ENCODE data around the gene ZNF823.

The ZNF823 gene

DNA sequence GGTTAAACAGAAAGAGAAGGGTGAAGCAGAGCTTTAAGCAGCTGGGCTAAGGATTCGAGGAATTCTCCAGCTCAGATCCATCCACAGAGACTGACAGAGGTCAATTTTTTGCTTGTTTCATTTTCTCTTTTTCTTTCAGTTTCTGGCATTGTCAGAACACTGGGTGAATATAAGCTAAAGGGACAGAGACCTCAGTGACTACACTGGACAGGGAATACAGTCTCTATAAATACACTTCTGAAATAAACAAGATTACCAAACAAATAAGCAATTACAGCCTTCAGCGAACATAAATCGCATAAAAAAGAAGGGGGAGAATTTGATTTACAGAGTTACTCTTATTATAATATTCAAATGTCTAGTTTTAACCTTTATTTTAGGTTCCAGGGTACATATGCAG, 24.4 kb upstream of the ZNF823 start:
- TF ChIP-seq TARDBP (IDR thresholded peaks at IDR 0.05): no peak
- TF ChIP-seq FOXM1 (IDR thresholded peaks at IDR 0.05; ENCODE audit: borderline replicate concordance): no peak
- no peak for TF ChIP-seq LEF1 (IDR thresholded peaks at IDR 0.05; ENCODE audit: borderline replicate concordance)
- no peak for TF ChIP-seq ARNT (IDR thresholded peaks at IDR 0.05)
- TF ChIP-seq ZNF384 (IDR thresholded peaks at IDR 0.05): no peak
- TF ChIP-seq ELF4 (IDR thresholded peaks at IDR 0.05): no peak
- TF ChIP-seq NFRKB (IDR thresholded peaks at IDR 0.05): no peak
- TF ChIP-seq HDGF (IDR thresholded peaks at IDR 0.05; ENCODE audit: borderline replicate concordance): no peak
- POLR2A ChIA-PET: no interaction called here
- no peak for DNase-seq (ENCODE audit: extremely low spot score)
- CTCF ChIA-PET: no interaction called here

DNA sequence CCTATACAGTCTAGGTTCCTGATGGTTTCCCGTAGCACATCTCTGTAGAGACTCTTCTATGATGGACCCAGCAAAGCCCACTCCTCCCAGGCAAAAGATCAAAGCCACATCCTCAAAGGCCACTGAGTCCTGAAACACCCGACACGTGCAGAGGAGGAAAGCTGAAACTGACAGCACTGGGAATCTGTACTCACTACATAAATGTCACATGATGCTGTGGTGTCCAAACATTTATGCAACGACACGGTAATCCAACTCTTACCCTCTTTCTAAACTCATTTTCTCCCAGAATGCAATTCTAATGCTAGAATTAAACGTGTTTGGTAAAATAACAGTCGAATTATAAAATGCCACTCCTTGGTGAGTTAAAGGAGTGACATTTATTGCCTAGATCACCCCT, 21.1 kb upstream of the ZNF823 start:
- no peak for TF ChIP-seq FOXA1 (IDR thresholded peaks at IDR 0.05)
- TF ChIP-seq CTBP1 (IDR thresholded peaks at IDR 0.05; ENCODE audit: borderline replicate concordance): no peak
- no peak for TF ChIP-seq NFRKB (IDR thresholded peaks at IDR 0.05)
- no peak for TF ChIP-seq TARDBP (IDR thresholded peaks at IDR 0.05)
- TF ChIP-seq LEF1 (IDR thresholded peaks at IDR 0.05; ENCODE audit: borderline replicate concordance): no peak
- TF ChIP-seq L3MBTL2 (conservative IDR thresholded peaks at IDR 0.05): no peak
- no peak for TF ChIP-seq ZNF384 (IDR thresholded peaks at IDR 0.05)
- TF ChIP-seq ELF4 (IDR thresholded peaks at IDR 0.05): no peak
- TF ChIP-seq ARNT (IDR thresholded peaks at IDR 0.05): no peak
- TF ChIP-seq HDGF (IDR thresholded peaks at IDR 0.05; ENCODE audit: borderline replicate concordance): no peak
- no peak for TF ChIP-seq FOXM1 (IDR thresholded peaks at IDR 0.05; ENCODE audit: borderline replicate concordance)
- TF ChIP-seq SP1 (IDR thresholded peaks at IDR 0.05): no peak
- TF ChIP-seq FOXK2 (IDR thresholded peaks at IDR 0.05): no peak
- TF ChIP-seq BHLHE40 (IDR thresholded peaks at IDR 0.05; ENCODE audit: borderline replicate concordance): no peak
- no peak for TF ChIP-seq SUZ12 (IDR thresholded peaks at IDR 0.05)
- TF ChIP-seq, protein P1, sequence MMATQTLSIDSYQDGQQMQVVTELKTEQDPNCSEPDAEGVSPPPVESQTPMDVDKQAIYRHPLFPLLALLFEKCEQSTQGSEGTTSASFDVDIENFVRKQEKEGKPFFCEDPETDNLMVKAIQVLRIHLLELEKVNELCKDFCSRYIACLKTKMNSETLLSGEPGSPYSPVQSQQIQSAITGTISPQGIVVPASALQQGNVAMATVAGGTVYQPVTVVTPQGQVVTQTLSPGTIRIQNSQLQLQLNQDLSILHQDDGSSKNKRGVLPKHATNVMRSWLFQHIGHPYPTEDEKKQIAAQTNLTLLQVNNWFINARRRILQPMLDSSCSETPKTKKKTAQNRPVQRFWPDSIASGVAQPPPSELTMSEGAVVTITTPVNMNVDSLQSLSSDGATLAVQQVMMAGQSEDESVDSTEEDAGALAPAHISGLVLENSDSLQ (IDR thresholded peaks at IDR 0.05): no peak
- ChIA-PET CTCF (no interaction called here), POLR2A (no interaction called here)
- DNase-seq (ENCODE audit: extremely low spot score): no peak

DNA sequence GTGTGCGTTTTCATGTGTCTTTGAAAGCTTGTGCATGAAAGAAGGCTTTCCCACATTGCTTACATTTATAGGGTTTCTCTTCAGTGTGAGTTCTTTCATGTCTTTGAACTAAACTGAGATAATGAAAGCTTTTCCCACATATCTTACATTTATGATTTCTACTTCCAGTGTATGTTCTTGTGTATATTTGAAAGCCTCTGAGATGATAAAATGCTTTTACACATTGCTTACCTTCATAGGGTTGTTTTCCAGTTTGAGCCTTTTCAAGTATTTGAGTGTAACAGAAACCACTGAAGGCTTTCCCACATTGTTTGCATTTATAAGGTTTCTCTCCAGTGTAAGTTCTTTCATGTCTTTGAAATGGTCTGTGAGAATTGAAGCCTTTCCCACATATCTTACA, 18.2 kb upstream of the ZNF823 start:
- POLR2A ChIA-PET: no interaction called here
- CTCF ChIA-PET: no interaction called here
- no peak for TF ChIP-seq TARDBP (IDR thresholded peaks at IDR 0.05)
- no peak for TF ChIP-seq CTBP1 (IDR thresholded peaks at IDR 0.05; ENCODE audit: borderline replicate concordance)
- TF ChIP-seq LEF1 (IDR thresholded peaks at IDR 0.05; ENCODE audit: borderline replicate concordance): no peak
- no peak for TF ChIP-seq ELF4 (IDR thresholded peaks at IDR 0.05)
- TF ChIP-seq HDGF (IDR thresholded peaks at IDR 0.05; ENCODE audit: borderline replicate concordance): no peak
- no peak for TF ChIP-seq L3MBTL2 (conservative IDR thresholded peaks at IDR 0.05)
- TF ChIP-seq FOXM1 (IDR thresholded peaks at IDR 0.05; ENCODE audit: borderline replicate concordance): no peak
- no peak for TF ChIP-seq BHLHE40 (IDR thresholded peaks at IDR 0.05; ENCODE audit: borderline replicate concordance)
- TF ChIP-seq, protein P1 (IDR thresholded peaks at IDR 0.05): no peak
- TF ChIP-seq FOXK2 (IDR thresholded peaks at IDR 0.05): no peak
- DNase-seq (ENCODE audit: extremely low spot score): no peak

DNA sequence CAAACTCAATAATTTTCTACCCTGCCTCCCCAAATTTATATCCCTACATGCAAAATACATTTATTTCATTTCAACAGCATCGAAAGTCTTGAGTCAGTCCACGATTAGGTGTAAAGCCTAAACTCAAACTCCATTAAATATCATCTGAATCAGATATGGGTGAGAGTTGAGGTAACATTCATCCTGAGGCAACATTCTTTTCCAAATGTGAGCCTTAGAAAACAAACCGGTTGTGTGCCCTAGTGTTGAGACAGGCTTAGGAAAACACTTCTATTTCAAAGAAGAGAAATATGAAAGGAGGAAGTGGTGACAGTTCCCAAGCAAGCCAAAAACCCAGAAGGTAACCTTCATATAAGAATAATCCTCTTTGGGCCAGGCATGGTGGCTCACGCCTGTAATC, 15.9 kb upstream of the ZNF823 start:
- CTCF ChIA-PET: no interaction called here
- DNase-seq (ENCODE audit: extremely low spot score): no peak
- no peak for TF ChIP-seq FOXM1 (IDR thresholded peaks at IDR 0.05; ENCODE audit: borderline replicate concordance)
- no peak for TF ChIP-seq ZNF384 (IDR thresholded peaks at IDR 0.05)
- no peak for TF ChIP-seq CTBP1 (IDR thresholded peaks at IDR 0.05; ENCODE audit: borderline replicate concordance)
- POLR2A ChIA-PET: no interaction called here

DNA sequence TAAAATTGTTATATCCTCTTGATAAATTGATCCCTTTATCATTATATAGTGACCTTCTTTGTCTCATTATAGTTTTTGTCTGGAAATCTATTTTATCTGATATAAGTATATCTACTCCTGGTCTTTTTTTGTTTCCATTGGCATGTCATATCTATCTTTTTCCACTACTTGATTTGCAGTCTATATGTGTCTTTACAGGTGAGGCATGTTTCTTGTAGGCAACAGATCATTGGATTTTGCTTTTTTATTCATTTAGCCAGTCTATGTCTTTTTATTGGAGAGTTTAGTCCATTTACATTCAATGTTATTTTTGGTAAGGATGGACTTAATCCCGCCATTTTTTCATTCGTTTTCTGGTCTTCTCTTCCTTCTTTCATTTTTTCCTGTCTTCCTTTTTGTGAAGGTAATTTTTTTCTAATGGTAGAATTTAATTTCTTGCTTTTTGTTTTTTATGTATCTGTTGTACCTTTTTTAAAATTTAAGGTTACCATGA, 13.5 kb upstream of the ZNF823 start:
- CTCF ChIA-PET: no interaction called here
- POLR2A ChIA-PET: no interaction called here

DNA sequence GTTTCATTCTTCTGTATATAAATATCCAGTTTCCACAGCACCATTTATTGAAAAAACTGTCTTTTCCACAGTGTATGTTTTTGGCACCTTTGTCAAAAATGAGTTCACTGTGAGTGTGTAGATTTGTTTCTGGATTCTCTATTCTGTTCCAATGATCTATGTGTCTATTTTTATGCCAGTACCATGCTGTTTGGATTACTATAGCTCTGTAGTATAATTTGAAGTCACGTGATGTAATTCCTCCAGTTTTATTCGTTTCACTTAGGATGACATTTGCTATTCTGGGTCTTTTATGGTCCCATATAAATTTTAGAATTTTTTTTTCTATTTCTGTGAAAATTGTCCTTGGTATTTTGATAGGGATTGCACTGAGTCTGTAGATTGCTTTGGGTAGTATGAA, 11.0 kb upstream of the ZNF823 start:
- DNase-seq (ENCODE audit: extremely low spot score): no peak
- ChIA-PET POLR2A (no interaction called here), CTCF (no interaction called here)
- no peak for TF ChIP-seq FOXK2 (IDR thresholded peaks at IDR 0.05)
- no peak for TF ChIP-seq TARDBP (IDR thresholded peaks at IDR 0.05)
- no peak for TF ChIP-seq SUZ12 (IDR thresholded peaks at IDR 0.05)

More for the DNA sequence above, 13.5 kb upstream of the ZNF823 start:
- TF ChIP-seq TARDBP (IDR thresholded peaks at IDR 0.05): no peak
- DNase-seq (ENCODE audit: extremely low spot score): no peak

DNA sequence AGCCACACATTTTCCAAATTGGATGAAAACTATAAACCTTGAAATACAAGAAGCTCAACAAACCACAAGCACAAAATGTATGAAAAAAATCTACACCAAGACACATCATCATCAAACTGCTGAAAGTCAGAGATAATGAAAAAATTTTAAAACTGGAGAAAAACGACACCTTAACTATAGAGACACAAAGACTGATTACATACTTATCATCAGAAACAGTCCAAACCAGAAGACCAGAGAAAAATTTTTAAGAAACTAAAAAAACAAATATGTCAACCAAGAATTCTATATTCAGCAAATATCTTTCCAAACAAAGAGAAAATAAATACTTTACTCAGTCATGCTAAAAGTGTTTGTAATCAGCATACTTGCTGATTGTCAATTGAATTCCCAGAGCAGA, 8.5 kb upstream of the ZNF823 start:
- DNase-seq (ENCODE audit: extremely low spot score): no peak
- POLR2A ChIA-PET: no interaction called here
- CTCF ChIA-PET: no interaction called here
- TF ChIP-seq FOXA1 (IDR thresholded peaks at IDR 0.05): no peak
- TF ChIP-seq, protein P1 (IDR thresholded peaks at IDR 0.05): no peak

DNA sequence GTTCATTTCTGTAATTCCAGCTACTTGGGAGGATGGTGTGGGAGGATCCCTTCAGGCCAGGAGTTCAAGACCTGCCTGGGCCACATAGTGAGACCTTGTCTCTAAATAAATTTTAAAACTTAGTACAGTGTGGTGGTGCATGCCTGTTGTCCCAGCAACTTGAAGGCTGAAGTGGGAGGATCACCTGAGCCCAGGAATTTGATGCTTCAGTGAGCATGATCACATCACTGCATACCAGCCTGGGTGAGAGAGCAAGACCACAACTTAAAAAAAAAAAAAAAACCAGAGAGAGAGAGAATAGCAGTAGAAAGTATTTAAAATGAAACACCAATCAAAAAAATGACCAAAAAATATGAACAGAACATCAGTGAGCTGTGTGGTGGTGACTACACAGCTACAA, 7.1 kb upstream of the ZNF823 start:
- CTCF ChIA-PET: no interaction called here
- no peak for TF ChIP-seq SUZ12 (IDR thresholded peaks at IDR 0.05)
- TF ChIP-seq FOXA1 (IDR thresholded peaks at IDR 0.05): no peak
- TF ChIP-seq, protein P1 (IDR thresholded peaks at IDR 0.05): no peak
- no peak for TF ChIP-seq ELF4 (IDR thresholded peaks at IDR 0.05)
- TF ChIP-seq CTBP1 (IDR thresholded peaks at IDR 0.05; ENCODE audit: borderline replicate concordance): no peak
- no peak for TF ChIP-seq LEF1 (IDR thresholded peaks at IDR 0.05; ENCODE audit: borderline replicate concordance)
- no peak for TF ChIP-seq ARNT (IDR thresholded peaks at IDR 0.05)
- TF ChIP-seq TARDBP (IDR thresholded peaks at IDR 0.05): no peak
- TF ChIP-seq L3MBTL2 (conservative IDR thresholded peaks at IDR 0.05): no peak
- no peak for TF ChIP-seq BHLHE40 (IDR thresholded peaks at IDR 0.05; ENCODE audit: borderline replicate concordance)
- no peak for TF ChIP-seq ZNF384 (IDR thresholded peaks at IDR 0.05)
- TF ChIP-seq HDGF (IDR thresholded peaks at IDR 0.05; ENCODE audit: borderline replicate concordance): no peak
- no peak for TF ChIP-seq NFRKB (IDR thresholded peaks at IDR 0.05)
- no peak for TF ChIP-seq FOXK2 (IDR thresholded peaks at IDR 0.05)
- no peak for TF ChIP-seq FOXM1 (IDR thresholded peaks at IDR 0.05; ENCODE audit: borderline replicate concordance)
- no peak for TF ChIP-seq SP1 (IDR thresholded peaks at IDR 0.05)
- DNase-seq (ENCODE audit: extremely low spot score): no peak
- POLR2A ChIA-PET: no interaction called here
